Measurements from ENCODE around the gene KIAA0930.
"Not testable (repeated sequence)": the region's sequence is repeated elsewhere in the genome, so short reads cannot be mapped to it uniquely, and the experiment has no call there.

The KIAA0930 gene

DNA sequence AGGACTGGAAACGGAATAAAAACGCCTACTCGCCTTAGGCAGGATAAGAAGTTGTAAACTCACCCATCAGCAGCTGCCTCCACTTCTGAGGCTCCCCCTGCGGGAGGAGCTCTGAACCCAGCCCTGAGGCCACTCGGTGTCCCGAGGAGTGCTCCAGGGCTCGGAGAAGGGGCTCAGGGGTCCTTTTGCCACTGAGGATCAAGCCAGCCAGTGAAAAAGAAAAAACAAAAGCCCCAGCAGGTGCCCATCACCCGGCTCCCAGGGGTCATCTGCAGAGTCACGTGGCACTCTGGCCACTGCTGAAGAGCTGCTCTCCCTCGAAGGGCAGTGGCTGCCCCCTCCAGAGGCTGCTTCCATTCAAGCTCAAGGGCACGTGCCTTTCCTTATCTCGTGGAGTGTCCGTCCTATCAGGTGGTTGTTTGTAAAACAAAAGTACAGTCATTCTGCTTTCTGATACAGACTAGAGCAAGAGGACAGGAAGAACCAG lies 48.0 kb downstream of the KIAA0930 start:
- DNase-seq (no peak), ATAC-seq (ENCODE audit: insufficient read depth, low read depth) (no peak)
- H4K20me1 ChIP-seq (ENCODE audit: insufficient read depth, low read length), result peaks cover 11% of the 10 kb centered on the region
- no peak overlapping the region for H2AFZ ChIP-seq (ENCODE audit: low read depth, low read length)
- H3K27ac ChIP-seq (ENCODE audit: low read length), result no peak overlapping the region
- H3K4me2 ChIP-seq (ENCODE audit: insufficient read depth, low read length), result no peak overlapping the region
- no peak for TF ChIP-seq EZH2 (IDR thresholded peaks at IDR 0.05; ENCODE audit: borderline replicate concordance, low read depth, low read length, severe bottlenecking)
- TF ChIP-seq, protein P1, sequence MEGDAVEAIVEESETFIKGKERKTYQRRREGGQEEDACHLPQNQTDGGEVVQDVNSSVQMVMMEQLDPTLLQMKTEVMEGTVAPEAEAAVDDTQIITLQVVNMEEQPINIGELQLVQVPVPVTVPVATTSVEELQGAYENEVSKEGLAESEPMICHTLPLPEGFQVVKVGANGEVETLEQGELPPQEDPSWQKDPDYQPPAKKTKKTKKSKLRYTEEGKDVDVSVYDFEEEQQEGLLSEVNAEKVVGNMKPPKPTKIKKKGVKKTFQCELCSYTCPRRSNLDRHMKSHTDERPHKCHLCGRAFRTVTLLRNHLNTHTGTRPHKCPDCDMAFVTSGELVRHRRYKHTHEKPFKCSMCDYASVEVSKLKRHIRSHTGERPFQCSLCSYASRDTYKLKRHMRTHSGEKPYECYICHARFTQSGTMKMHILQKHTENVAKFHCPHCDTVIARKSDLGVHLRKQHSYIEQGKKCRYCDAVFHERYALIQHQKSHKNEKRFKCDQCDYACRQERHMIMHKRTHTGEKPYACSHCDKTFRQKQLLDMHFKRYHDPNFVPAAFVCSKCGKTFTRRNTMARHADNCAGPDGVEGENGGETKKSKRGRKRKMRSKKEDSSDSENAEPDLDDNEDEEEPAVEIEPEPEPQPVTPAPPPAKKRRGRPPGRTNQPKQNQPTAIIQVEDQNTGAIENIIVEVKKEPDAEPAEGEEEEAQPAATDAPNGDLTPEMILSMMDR (IDR thresholded peaks at IDR 0.05; ENCODE audit: borderline replicate concordance, extremely low read depth, low read length, poor library complexity, severe bottlenecking), result no peak
- peaks cover 14% of the 10 kb centered on the region for H3K36me3 ChIP-seq (ENCODE audit: insufficient read depth, low read length)
- no peaks in the 10 kb centered on the region for H3K4me1 ChIP-seq (ENCODE audit: insufficient read depth, low read length)
- H3K9me3 ChIP-seq (ENCODE audit: insufficient read depth, low read length, severe bottlenecking), result no peaks in the 10 kb centered on the region
- H3K4me3 ChIP-seq (ENCODE audit: low read depth in 1 of 2, low read length in 2 of 2), result no peak overlapping the region
- no peaks in the 10 kb centered on the region for H3K79me2 ChIP-seq (ENCODE audit: insufficient read depth, low read length)
- no peak overlapping the region for H3K9ac ChIP-seq (ENCODE audit: low read depth, low read length)
- H3K27me3 ChIP-seq (ENCODE audit: insufficient read depth, low read length, poor library complexity), result no peaks in the 10 kb centered on the region

DNA sequence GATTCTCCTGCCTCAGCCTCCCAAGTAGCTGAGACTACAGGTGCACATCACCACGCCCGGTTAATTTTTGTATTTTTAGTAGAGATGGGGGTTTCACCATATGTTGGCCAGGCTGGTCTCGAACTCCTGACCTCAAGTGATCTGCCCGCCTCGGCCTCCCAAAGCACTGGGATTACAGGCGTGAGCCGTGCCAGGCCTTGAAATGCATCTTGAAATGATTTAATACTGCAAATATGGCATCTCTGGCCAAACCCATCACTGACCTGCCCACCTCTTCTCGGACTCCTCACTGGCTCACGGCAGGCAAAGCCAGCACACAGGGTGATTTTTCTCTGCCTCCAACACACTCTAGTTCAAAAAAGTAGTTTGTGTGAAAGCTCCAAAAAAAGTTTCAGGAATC lies 48.9 kb downstream of the KIAA0930 start:
- H3K4me3 ChIP-seq (ENCODE audit: low read depth in 1 of 2, low read length in 2 of 2); H3K27me3 ChIP-seq (ENCODE audit: insufficient read depth, low read length, poor library complexity); H3K4me1 ChIP-seq (ENCODE audit: insufficient read depth, low read length); ATAC-seq (ENCODE audit: insufficient read depth, low read depth); H3K9ac ChIP-seq (ENCODE audit: low read depth, low read length); H3K9me3 ChIP-seq (ENCODE audit: insufficient read depth, low read length, severe bottlenecking); H3K79me2 ChIP-seq (ENCODE audit: insufficient read depth, low read length); H3K4me2 ChIP-seq (ENCODE audit: insufficient read depth, low read length); H2AFZ ChIP-seq (ENCODE audit: low read depth, low read length); H3K36me3 ChIP-seq (ENCODE audit: insufficient read depth, low read length); DNase-seq; H3K27ac ChIP-seq (ENCODE audit: low read length): not testable (repeated sequence)
- H4K20me1 ChIP-seq (ENCODE audit: insufficient read depth, low read length), result peaks cover 11% of the 10 kb centered on the region

DNA sequence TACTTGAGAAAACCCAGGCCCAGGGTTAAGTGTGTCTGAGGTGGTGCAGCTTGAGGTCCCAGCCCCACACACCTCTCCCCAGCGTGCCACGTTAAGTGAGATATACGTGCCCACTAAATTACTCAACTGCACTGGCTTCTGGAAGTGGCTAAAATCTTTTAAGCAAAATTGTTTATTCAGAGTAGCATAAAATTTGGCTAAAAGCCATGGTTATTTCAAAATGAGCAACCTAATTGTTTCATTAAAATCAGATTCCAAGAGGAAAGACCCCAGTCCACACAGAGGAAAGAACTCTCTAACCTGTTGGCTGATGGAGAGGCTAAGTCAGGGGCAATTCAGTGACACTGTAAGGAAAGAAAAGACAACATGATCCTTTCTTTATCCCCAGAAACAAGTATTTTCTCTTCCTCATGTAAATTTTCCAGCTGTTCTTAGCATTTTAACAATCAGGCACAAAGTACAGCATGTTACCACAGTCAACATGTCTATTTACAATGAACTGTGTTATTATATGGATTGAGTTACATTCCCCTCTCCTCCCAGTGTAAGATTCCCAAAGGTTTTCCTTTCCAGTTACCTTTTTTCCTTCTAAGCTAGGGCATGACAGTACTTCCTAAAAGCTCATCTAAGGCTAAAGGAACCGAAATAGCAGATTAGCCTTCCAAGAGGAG lies 50.4 kb downstream of the KIAA0930 start:
- Histone ChIP-seq H2AFZ (ENCODE audit: low read depth, low read length) (no peak overlapping the region), H3K4me3 (ENCODE audit: low read depth in 1 of 2, low read length in 2 of 2) (no peak overlapping the region), H3K27ac (ENCODE audit: low read length) (no peak overlapping the region), H3K79me2 (ENCODE audit: insufficient read depth, low read length) (no peaks in the 10 kb centered on the region), H3K27me3 (ENCODE audit: insufficient read depth, low read length, poor library complexity) (no peaks in the 10 kb centered on the region), H3K9ac (ENCODE audit: low read depth, low read length) (no peak overlapping the region), H3K9me3 (ENCODE audit: insufficient read depth, low read length, severe bottlenecking) (no peaks in the 10 kb centered on the region), H3K4me1 (ENCODE audit: insufficient read depth, low read length) (no peaks in the 10 kb centered on the region), H3K36me3 (ENCODE audit: insufficient read depth, low read length) (peaks cover 15% of the 10 kb centered on the region), H4K20me1 (ENCODE audit: insufficient read depth, low read length) (peaks cover 19% of the 10 kb centered on the region), H3K4me2 (ENCODE audit: insufficient read depth, low read length) (no peak overlapping the region)
- ATAC-seq (ENCODE audit: insufficient read depth, low read depth), result no peak
- no peak for DNase-seq
- no peak for TF ChIP-seq EZH2 (IDR thresholded peaks at IDR 0.05; ENCODE audit: borderline replicate concordance, low read depth, low read length, severe bottlenecking)
- TF ChIP-seq, protein P1 (IDR thresholded peaks at IDR 0.05; ENCODE audit: borderline replicate concordance, extremely low read depth, low read length, poor library complexity, severe bottlenecking), result no peak

DNA sequence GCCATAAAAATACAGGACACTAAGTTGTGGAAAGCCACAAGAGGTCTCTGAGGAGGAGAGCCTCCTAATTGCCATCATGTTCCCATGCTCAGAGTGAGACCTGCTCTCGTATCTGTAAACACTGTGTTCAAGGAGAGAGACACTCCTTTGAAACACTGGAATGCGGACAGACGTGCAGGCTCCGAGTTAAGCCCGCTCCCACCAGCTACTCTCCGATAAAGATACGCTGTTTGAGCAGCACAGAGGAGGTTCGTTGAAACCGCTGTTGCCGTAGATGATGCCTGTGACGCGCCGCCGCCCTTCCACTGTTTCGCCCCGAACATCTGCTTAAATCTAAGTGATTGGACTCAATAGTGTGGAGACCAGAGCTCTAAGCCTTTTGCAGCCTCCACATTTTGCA lies 51.9 kb downstream of the KIAA0930 start:
- Histone ChIP-seq H2AFZ (ENCODE audit: low read depth, low read length) (no peak overlapping the region), H3K79me2 (ENCODE audit: insufficient read depth, low read length) (peaks cover 2% of the 10 kb centered on the region; the same call in 1 of the 2 replicates), H3K27me3 (ENCODE audit: insufficient read depth, low read length, poor library complexity) (no peaks in the 10 kb centered on the region), H3K36me3 (ENCODE audit: insufficient read depth, low read length) (peaks cover 29% of the 10 kb centered on the region), H3K4me2 (ENCODE audit: insufficient read depth, low read length) (no peak overlapping the region), H3K4me1 (ENCODE audit: insufficient read depth, low read length) (no peaks in the 10 kb centered on the region), H3K27ac (ENCODE audit: low read length) (no peak overlapping the region), H3K9ac (ENCODE audit: low read depth, low read length) (no peak overlapping the region), H3K4me3 (ENCODE audit: low read depth in 1 of 2, low read length in 2 of 2) (no peak overlapping the region), H4K20me1 (ENCODE audit: insufficient read depth, low read length) (peaks cover 24% of the 10 kb centered on the region), H3K9me3 (ENCODE audit: insufficient read depth, low read length, severe bottlenecking) (no peaks in the 10 kb centered on the region)
- ATAC-seq (ENCODE audit: insufficient read depth, low read depth), result no peak
- TF ChIP-seq EZH2 (IDR thresholded peaks at IDR 0.05; ENCODE audit: borderline replicate concordance, low read depth, low read length, severe bottlenecking), result no peak
- TF ChIP-seq, protein P1 (IDR thresholded peaks at IDR 0.05; ENCODE audit: borderline replicate concordance, extremely low read depth, low read length, poor library complexity, severe bottlenecking), result no peak
- DNase-seq, result no peak

Measured in DND-41 (cell line).